Activated CD4-positive, alpha-beta T cell treated with anti-CD3 and anti-CD28 coated beads, Interleukin-2, amount 10 ng/mL, durations not matched to agents 7 days and 5 days (primary cell): ENCODE data around the gene CPNE8. TPM values are rescaled to one million over a fixed set of nuclear protein-coding genes. Genes with fewer than 3 reads are reported as not detected.

Experiments
- CTCF ChIA-PET: fragments of 350-600 bp; sonication (Branson Sonifier 250); formaldehyde crosslinking; loops from one replicate; lab custom pipeline; 2021; ENCODE audit warnings: antibody characterized with exemption; lab: Charles Lee
- POLR2A ChIA-PET: fragments of 350-600 bp; sonication (Branson Sonifier 250); formaldehyde crosslinking; loops from one replicate; lab custom pipeline; 2021; ENCODE audit warnings: antibody characterized with exemption; lab: Charles Lee
- DNase-seq: peaks from one replicate; pipeline ENCODE4 v3.0.0-alpha.2; 2020
- H3K27ac Mint-ChIP-seq: one replicate; pipeline ENCODE4 v1.8.0; 2021; ENCODE audit warnings: mild to moderate bottlenecking, moderate library complexity, mixed read lengths
- H3K27me3 Mint-ChIP-seq: one replicate; pipeline ENCODE4 v1.8.0; 2021; ENCODE audit warnings: mixed read lengths
- H3K36me3 Mint-ChIP-seq: one replicate; pipeline ENCODE4 v1.8.0; 2021; ENCODE audit warnings: low read depth, mixed read lengths
- H3K4me1 Mint-ChIP-seq: one replicate; pipeline ENCODE4 v1.8.0; 2021; ENCODE audit warnings: mixed read lengths
- H3K4me3 Mint-ChIP-seq: one replicate; pipeline ENCODE4 v1.8.0; 2021; ENCODE audit warnings: mild to moderate bottlenecking, moderate library complexity, mixed read lengths
- H3K9me3 Mint-ChIP-seq: one replicate; pipeline ENCODE4 v1.8.0; 2021; ENCODE audit warnings: mixed read lengths
- total RNA-seq, 2 experiments: library from RNA; stranded (reverse); gene quantifications; one replicate each; pipeline ENCODE4 v1.2.3, GENCODE V29; 2021

CPNE8 gene
- total RNA-seq, 2 experiments from 2014 or later: 3.7 to 4.2 TPM

- POLR2A ChIA-PET: no interaction called here
Measured at GRCh38 chr12:38682521-38682920, 222.9 kb downstream of the CPNE8 start.

DNA sequence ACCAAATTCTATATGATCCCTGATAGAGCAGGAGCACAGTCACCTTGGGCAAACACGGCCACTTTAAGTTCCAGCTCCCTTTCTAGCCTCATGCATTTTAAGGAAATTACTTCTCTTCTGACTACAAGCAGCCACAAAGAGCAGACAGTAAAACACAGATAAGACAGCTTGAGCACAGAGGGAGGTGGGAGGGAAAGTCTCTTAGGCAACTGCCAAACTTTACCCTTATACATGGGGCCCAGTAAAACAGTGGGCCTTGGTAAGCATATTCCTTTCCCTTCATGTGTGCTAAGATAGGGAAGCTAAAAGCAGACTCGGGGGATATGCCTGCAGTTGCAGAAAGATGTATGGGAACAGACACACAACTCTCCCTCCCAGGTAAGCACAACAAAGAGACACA lies 235.9 kb downstream of the CPNE8 start:
- Mint-ChIP-seq H3K4me1 (no peaks in the 10 kb centered on the region), H3K36me3 (peaks cover 2% of the 10 kb centered on the region), H3K27ac (no peak overlapping the region), H3K4me3 (no peak overlapping the region), H3K27me3 (no peaks in the 10 kb centered on the region), H3K9me3 (no peaks in the 10 kb centered on the region)
- DNase-seq: no peak
- CTCF ChIA-PET: no interaction called here
- POLR2A ChIA-PET: no interaction called here

More at GRCh38 chr12:38682521-38682920, 222.9 kb downstream of the CPNE8 start:
- H3K27me3 Mint-ChIP-seq: no peaks in the 10 kb centered on the region
- H3K4me1 Mint-ChIP-seq: no peaks in the 10 kb centered on the region
- H3K27ac Mint-ChIP-seq: no peak overlapping the region
- CTCF ChIA-PET: no interaction called here
- no peaks in the 10 kb centered on the region for H3K36me3 Mint-ChIP-seq
- DNase-seq: no peak
- no peaks in the 10 kb centered on the region for H3K9me3 Mint-ChIP-seq
- H3K4me3 Mint-ChIP-seq: no peak overlapping the region

DNA sequence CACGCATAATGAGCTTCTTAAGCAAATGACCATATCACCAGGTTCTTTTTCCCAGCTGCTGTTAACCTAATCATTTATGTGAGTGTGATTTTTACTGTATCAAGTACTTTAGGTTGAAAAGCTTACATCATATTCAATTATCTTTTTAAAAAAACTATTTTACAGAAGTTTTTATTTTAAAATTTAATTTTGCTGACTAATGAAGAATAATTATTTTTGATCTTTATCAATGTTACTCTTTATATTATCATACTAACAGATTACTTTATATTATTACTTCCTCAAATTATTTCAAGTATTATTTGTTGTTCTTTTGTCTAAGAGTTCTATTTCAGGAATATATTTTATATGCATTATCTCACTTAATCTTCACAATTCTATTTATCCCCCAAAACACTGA lies 236.3 kb downstream of the CPNE8 start:
- Mint-ChIP-seq H3K9me3 (no peaks in the 10 kb centered on the region), H3K27me3 (no peaks in the 10 kb centered on the region), H3K36me3 (peaks cover 2% of the 10 kb centered on the region), H3K27ac (no peak overlapping the region), H3K4me1 (no peaks in the 10 kb centered on the region), H3K4me3 (no peak overlapping the region)
- POLR2A ChIA-PET: no interaction called here
- no peak for DNase-seq
- CTCF ChIA-PET: no interaction called here

GRCh38 chr12:38666425-38666824 lies 239.0 kb downstream of the CPNE8 start:
- H3K4me3 Mint-ChIP-seq: no peak overlapping the region
- peaks cover 7% of the 10 kb centered on the region for H3K9me3 Mint-ChIP-seq
- no peaks in the 10 kb centered on the region for H3K27me3 Mint-ChIP-seq
- DNase-seq: no peak
- POLR2A ChIA-PET: no interaction called here
- peaks cover 2% of the 10 kb centered on the region for H3K36me3 Mint-ChIP-seq
- no peak overlapping the region for H3K27ac Mint-ChIP-seq
- CTCF ChIA-PET: no interaction called here
- no peaks in the 10 kb centered on the region for H3K4me1 Mint-ChIP-seq

- Mint-ChIP-seq H3K4me1 (no peaks in the 10 kb centered on the region), H3K27me3 (no peaks in the 10 kb centered on the region), H3K27ac (no peak overlapping the region), H3K4me3 (no peak overlapping the region), H3K36me3 (peaks cover 2% of the 10 kb centered on the region), H3K9me3 (peaks cover 10% of the 10 kb centered on the region)
- no peak for DNase-seq
- CTCF ChIA-PET: no interaction called here
- POLR2A ChIA-PET: no interaction called here
Measured at GRCh38 chr12:38664661-38665269, 240.6 kb downstream of the CPNE8 start.

GRCh38 chr12:38662829-38663228 lies 242.6 kb downstream of the CPNE8 start:
- Mint-ChIP-seq H3K4me1 (no peaks in the 10 kb centered on the region), H3K36me3 (no peaks in the 10 kb centered on the region)

DNA sequence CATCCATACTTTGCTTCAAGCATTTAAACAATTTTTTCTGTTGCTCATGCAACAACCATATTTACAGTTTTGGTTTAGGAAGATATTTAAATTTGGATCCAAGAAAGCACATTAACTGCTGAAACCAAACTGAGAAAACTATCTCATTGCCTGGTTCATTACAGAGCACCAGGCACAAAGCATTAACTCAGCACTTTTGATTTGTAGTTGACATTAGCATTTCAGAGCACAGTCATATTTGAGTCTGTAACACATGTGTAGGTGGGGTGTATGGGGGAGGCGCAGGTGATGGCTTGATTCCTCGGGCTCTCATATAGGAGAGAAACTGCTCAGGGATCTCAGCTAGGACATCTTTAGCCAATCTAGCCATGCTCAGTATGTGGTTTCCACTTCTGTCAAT lies 251.7 kb downstream of the CPNE8 start:
- ChIA-PET POLR2A (no interaction called here), CTCF (no interaction called here)
- Mint-ChIP-seq H3K4me1 (peaks cover 2% of the 10 kb centered on the region), H3K27ac (no peak overlapping the region), H3K4me3 (no peak overlapping the region), H3K9me3 (no peaks in the 10 kb centered on the region), H3K27me3 (no peaks in the 10 kb centered on the region), H3K36me3 (no peaks in the 10 kb centered on the region)
- no peak for DNase-seq

More at GRCh38 chr12:38662829-38663228, 242.6 kb downstream of the CPNE8 start:
- Mint-ChIP-seq H3K27me3 (no peaks in the 10 kb centered on the region), H3K9me3 (peaks cover 14% of the 10 kb centered on the region), H3K27ac (no peak overlapping the region), H3K4me3 (no peak overlapping the region)
- ChIA-PET POLR2A (no interaction called here), CTCF (no interaction called here)
- DNase-seq: no peak

GRCh38 chr12:38648813-38649212 lies 256.6 kb downstream of the CPNE8 start:
- Mint-ChIP-seq H3K9me3 (no peaks in the 10 kb centered on the region), H3K36me3 (no peaks in the 10 kb centered on the region), H3K4me3 (no peak overlapping the region), H3K27me3 (no peaks in the 10 kb centered on the region), H3K4me1 (no peaks in the 10 kb centered on the region), H3K27ac (no peak overlapping the region)
- ChIA-PET CTCF (no interaction called here), POLR2A (no interaction called here)
- DNase-seq: no peak

- H3K27me3 Mint-ChIP-seq: no peaks in the 10 kb centered on the region
- H3K9me3 Mint-ChIP-seq: peaks cover 3% of the 10 kb centered on the region
- DNase-seq: no peak
- no peaks in the 10 kb centered on the region for H3K4me1 Mint-ChIP-seq
- CTCF ChIA-PET: no interaction called here
- H3K27ac Mint-ChIP-seq: no peak overlapping the region
- POLR2A ChIA-PET: no interaction called here
- H3K4me3 Mint-ChIP-seq: no peak overlapping the region
- H3K36me3 Mint-ChIP-seq: no peaks in the 10 kb centered on the region
Measured at GRCh38 chr12:38646146-38646545, 259.2 kb downstream of the CPNE8 start.

DNA sequence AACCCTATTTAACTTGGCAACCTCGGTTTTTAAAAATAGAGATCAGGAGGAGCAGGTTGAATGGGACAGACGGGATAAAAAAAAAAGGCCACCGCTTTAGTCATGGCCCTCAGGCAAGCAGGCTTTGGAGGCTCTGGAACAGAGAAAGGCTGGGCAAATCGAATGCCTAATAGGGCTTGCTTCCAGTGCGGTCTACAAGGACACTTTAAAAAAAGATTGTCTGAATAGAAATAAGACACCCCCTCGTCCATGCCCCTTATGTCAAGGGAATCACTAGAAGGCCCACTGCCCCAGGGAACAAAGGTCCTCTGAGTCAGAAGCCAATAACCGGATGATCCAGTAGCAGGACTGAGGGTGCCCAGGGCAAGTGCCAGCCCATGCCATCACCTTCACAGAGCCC lies 265.8 kb downstream of the CPNE8 start:
- no peaks in the 10 kb centered on the region for H3K4me1 Mint-ChIP-seq
- H3K36me3 Mint-ChIP-seq: no peaks in the 10 kb centered on the region
- H3K27ac Mint-ChIP-seq: no peak overlapping the region
- CTCF ChIA-PET: no interaction called here
- no peaks in the 10 kb centered on the region for H3K27me3 Mint-ChIP-seq
- no peak for DNase-seq
- H3K4me3 Mint-ChIP-seq: no peak overlapping the region
- peaks cover 12% of the 10 kb centered on the region for H3K9me3 Mint-ChIP-seq
- POLR2A ChIA-PET: no interaction called here

GRCh38 chr12:38638401-38638800 lies 267.0 kb downstream of the CPNE8 start:
- DNase-seq: no peak
- Mint-ChIP-seq H3K4me1 (no peaks in the 10 kb centered on the region), H3K4me3 (no peak overlapping the region), H3K36me3 (no peaks in the 10 kb centered on the region), H3K27ac (no peak overlapping the region), H3K9me3 (peaks cover 12% of the 10 kb centered on the region), H3K27me3 (no peaks in the 10 kb centered on the region)
- CTCF ChIA-PET: no interaction called here
- POLR2A ChIA-PET: no interaction called here

- no peaks in the 10 kb centered on the region for H3K36me3 Mint-ChIP-seq
- ChIA-PET CTCF (no interaction called here), POLR2A (no interaction called here)
- no peaks in the 10 kb centered on the region for H3K27me3 Mint-ChIP-seq
- no peak for DNase-seq
- H3K4me3 Mint-ChIP-seq: no peak overlapping the region
- H3K9me3 Mint-ChIP-seq: peaks cover 7% of the 10 kb centered on the region
- no peaks in the 10 kb centered on the region for H3K4me1 Mint-ChIP-seq
- no peak overlapping the region for H3K27ac Mint-ChIP-seq
Measured at GRCh38 chr12:38633511-38633910, 271.9 kb downstream of the CPNE8 start.

- ChIA-PET CTCF (no interaction called here), POLR2A (no interaction called here)
- H3K36me3 Mint-ChIP-seq: no peaks in the 10 kb centered on the region
- no peaks in the 10 kb centered on the region for H3K9me3 Mint-ChIP-seq
- no peaks in the 10 kb centered on the region for H3K27me3 Mint-ChIP-seq
- H3K27ac Mint-ChIP-seq: no peak overlapping the region
- no peaks in the 10 kb centered on the region for H3K4me1 Mint-ChIP-seq
- no peak for DNase-seq
- no peak overlapping the region for H3K4me3 Mint-ChIP-seq
Measured at GRCh38 chr12:38629064-38629463, 276.3 kb downstream of the CPNE8 start.

- CTCF ChIA-PET: no interaction called here
- no peaks in the 10 kb centered on the region for H3K27me3 Mint-ChIP-seq
- no peak overlapping the region for H3K4me3 Mint-ChIP-seq
- H3K4me1 Mint-ChIP-seq: no peaks in the 10 kb centered on the region
- POLR2A ChIA-PET: no interaction called here
- H3K9me3 Mint-ChIP-seq: no peaks in the 10 kb centered on the region
- H3K36me3 Mint-ChIP-seq: no peaks in the 10 kb centered on the region
- H3K27ac Mint-ChIP-seq: no peak overlapping the region
- no peak for DNase-seq
Measured at GRCh38 chr12:38628288-38628687, 277.1 kb downstream of the CPNE8 start.
